CD4-positive, alpha-beta T cell treated with Interleukin-15 for 4 hours (primary cell): ENCODE data around the gene SHLD1.
"Not testable (repeated sequence)": the region's sequence is repeated elsewhere in the genome, so short reads cannot be mapped to it uniquely, and the experiment has no call there.

Experiments used
- DNase-seq: peaks from one replicate; pipeline ENCODE4 v3.0.0-alpha.2; 2020; ENCODE audit warnings: low spot score

The SHLD1 gene

GRCh38 chr20:5781798-5782750 is 31.9 kb downstream of the SHLD1 start:
- DNase-seq = no peak

GRCh38 chr20:5784735-5785134 is 34.5 kb downstream of the SHLD1 start:
- DNase-seq = no peak

DNA sequence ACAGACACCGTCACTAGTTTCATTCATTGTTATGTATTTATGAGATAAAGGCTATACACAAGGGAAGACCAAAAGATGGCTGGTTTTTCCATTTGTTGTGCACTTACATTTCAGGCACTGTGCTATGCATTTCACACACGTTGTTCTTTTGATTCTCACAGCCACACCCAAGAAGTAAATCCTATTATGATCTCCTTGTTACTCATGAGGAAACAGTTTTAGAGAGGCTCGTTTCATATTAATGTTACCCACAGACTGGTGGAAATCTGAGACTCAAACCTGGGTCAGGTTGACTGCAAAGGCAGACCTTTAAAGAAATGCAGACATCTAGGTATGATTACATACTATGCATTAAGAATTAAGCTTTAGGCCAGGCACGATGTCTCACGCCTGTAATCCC is 34.9 kb downstream of the SHLD1 start:
- DNase-seq = no peak

DNA sequence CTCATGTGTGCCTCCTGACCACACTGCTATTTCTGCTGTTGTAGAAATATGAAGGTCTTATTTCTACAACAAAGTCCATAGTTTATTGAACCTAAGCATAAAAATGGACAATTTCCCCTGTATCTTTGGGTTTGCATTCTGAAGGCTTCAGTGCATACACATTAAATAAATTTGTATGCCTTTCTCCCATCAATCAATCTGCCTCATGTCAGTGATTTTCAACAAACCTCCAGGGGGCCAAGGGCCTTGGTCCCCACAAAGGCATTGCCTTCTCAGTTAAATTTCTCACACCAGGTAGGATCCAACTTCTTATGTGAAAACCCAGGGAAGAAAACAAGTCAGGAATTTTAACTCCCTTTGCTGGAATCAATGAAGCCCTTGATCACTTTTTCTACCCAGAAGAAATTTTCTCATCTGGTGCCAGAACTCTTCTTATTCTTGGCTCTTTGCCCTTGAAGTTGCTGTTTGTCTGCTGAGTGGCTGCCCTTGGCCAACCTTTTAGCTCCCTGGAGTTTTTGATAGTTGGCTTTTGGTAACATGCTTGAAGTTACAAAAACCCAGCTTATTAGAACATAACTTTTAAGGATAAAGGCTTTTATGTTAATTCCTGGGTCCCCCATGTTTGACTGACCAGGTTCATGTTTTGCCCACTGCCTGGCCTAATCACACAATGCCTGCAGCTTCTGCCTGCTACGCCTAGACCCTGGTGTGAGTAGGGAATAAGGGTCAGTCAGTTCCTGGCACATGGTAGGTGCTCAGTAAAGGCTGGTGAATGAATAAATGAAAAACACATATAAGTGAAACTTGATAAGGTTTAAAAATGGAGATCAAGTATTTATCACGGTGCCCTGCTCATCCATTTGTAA is 37.0 kb downstream of the SHLD1 start:
- peak; percentile 19 for DNase-seq

- DNase-seq = no peak
These were observed 37.6 kb downstream of the SHLD1 start for GRCh38 chr20:5787796-5788165.

GRCh38 chr20:5788385-5788895 is 38.2 kb downstream of the SHLD1 start:
- peak; percentile 90 for DNase-seq

GRCh38 chr20:5789827-5790226 is 39.6 kb downstream of the SHLD1 start:
- DNase-seq = no peak

GRCh38 chr20:5793916-5794315 is 43.7 kb downstream of the SHLD1 start:
- DNase-seq = no peak

GRCh38 chr20:5796331-5797040 is 46.3 kb downstream of the SHLD1 start:
- no peak for DNase-seq

DNA sequence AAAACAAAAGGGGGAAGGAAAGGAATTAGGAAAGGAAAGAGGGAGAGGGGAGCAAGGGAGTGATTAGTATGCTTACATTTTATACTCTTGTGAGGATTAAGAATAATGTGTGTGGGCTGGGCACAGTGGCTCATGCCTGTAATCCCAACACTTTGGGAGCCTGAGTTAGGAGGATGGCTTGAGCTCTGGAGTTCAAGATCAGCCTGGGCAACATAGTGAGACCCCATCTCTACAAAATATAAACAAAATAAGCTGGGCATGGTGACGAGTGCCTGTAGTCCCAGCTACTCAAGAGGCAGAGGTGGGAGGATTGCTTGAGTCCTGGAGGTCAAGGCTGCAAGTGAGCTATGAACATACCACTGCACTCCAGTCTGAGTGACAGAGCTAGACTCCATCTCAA is 47.0 kb downstream of the SHLD1 start:
- DNase-seq = no peak

- DNase-seq = no peak
These were observed 47.8 kb downstream of the SHLD1 start for GRCh38 chr20:5797843-5798462.

DNA sequence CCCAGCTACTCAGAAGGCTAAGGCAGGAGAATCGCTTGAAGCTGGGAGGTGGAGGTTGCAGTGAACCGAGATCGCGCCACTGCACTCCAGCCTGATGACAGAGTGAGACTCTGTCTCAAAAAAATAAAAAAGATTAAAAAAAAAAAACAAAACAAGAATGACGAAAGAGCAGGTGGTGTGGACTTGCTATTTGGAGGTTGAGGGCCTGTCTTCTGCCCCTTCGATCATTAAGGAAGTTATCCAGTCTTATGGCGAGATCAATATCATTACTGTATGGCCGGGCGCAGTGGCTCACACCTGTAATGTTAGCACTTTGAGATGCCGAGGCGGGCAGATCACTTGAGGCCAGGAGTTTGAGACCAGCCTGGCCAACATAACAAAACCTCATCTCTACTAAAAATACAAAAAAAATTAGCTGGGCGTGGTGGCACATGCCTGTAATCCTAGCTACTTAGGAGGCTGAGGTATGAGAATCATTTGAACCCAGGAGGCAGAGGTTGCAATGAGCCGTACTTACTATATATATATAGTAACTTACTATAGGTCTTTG is 53.6 kb downstream of the SHLD1 start:
- DNase-seq = not testable (repeated sequence)

- DNase-seq = no peak
These were observed 56.5 kb downstream of the SHLD1 start for GRCh38 chr20:5806457-5807263.

GRCh38 chr20:5807431-5807830 is 57.2 kb downstream of the SHLD1 start:
- DNase-seq = no peak

GRCh38 chr20:5808901-5809300 is 58.7 kb downstream of the SHLD1 start:
- DNase-seq = no peak

GRCh38 chr20:5809495-5809894 is 59.3 kb downstream of the SHLD1 start:
- DNase-seq = no peak

DNA sequence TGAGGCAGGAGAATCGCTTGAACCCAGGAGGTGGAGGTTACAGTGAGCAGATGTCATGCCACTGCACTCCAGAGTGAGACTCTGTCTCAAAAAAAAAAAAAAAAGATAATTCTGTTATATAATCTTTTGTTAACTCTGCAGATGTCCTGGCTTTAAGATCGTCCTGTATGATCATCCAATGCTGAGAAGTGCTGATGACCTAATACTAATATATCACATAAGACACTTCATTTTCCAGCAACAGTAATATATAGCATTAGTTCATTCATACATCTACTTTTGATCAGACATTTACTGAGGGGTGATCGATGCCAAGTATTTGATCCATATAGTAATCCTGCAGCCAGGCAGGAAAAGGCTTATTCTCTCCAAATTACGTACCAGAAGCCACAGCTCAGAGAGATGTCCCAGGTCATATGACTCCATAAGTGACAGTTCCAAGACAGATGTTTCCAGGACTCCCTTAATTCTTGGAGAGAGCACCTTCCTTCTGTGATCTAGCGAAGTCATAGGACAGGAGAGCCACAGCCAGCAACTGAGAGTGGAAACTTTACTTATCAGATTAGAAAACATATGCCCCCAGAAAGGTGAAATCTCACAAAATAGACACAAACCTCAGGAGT is 60.7 kb downstream of the SHLD1 start:
- no peak for DNase-seq

- no peak for DNase-seq
These were observed 61.5 kb downstream of the SHLD1 start for GRCh38 chr20:5811746-5812145.

DNA sequence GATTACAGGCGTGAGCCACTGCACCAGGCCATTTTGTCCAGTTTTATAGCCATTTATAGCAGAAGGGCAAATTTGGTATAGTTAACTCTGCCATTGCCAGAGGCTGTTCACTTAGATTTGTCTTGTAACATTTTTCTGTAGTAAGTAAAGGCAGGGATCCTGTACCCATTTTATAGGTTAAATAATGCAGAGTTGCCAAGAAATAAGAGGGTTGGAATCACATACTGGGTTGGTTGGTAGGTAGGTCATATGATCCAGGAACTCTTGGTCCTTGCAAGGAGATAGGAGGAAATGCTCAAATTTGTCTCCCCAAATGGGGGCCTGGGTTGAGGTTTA is 68.1 kb downstream of the SHLD1 start:
- DNase-seq = no peak

DNA sequence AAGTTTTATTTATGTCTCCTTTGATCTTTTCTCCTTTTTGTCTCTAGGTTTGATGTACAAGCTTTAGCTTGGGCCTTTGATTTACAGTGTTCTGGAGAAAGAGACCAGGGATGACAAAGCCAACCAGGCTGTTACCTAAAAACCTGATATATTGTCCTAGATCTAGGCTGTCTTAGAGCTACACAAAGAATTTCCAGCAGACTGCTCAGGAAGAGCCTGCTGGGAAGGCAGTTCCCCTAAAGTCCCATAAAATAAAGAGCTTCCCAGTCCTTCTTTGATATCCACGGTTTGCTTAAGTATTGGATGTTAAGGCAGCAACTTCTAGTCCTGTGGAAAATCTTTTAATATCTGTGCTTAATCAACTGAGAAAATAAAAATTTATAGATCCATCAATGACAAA is 70.5 kb downstream of the SHLD1 start:
- DNase-seq = no peak
